ENCODE results near the gene IKZF5.

GRCh38 chr10:123026302-123026701, 17.7 kb upstream of the IKZF5 start:
- TF ChIP-seq ZNF396 (CRISPR knock-in tag; IDR thresholded peaks at IDR 0.05; ENCODE audit: borderline replicate concordance) (no peak), CTCF (IDR thresholded peaks at IDR 0.05) (no peak), ATF2 (CRISPR knock-in tag; IDR thresholded peaks at IDR 0.05; ENCODE audit: borderline replicate concordance, low read depth) (no peak)
